Measurements from ENCODE around the gene NEMP1. TPM values are rescaled to one million over a fixed set of nuclear protein-coding genes. Genes with fewer than 3 reads are reported as not detected.

Gene NEMP1
- total and polyA plus RNA-seq, 4 donors, result 3.7 to 14.3 (median 7.7) TPM

DNA sequence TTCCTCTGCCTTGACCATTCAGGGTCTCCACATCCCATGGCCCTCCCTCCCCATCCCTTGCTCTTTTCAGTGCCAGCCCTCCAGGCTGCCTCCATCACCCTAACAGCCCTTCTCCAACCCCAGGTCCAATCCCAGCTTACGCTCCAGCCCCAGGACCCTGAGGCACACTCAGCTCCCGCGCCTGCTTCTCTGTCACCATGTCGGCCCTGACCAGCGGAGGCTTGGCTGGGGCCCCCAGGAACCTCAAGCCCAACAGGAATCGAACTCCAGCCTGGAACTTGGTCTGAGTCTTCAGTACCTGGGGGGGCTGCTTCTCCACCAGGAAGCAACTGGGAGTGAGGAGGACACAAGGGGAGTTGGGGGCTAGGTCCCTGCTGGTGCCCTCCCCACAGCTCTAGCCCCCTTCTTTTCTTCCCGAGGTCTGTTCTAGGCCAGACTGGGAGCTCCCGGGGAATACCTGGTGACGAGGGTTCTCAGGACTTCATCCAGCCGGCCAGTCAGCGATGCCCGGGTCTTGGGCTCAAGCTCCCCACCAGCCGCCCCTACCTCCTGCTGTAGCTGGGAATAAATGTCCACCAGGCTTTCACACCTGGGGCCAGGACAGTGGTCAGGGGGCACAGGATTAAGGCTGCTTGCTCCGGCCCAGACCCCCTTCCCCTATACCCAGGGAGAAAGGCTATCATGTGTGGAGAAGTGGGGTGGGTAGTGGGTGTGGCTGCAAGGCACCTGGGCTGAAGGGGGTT, 26.6 kb upstream of the NEMP1 start:
- H3K4me3 ChIP-seq, result no peak overlapping the region
- WGBS, 2 donors, result 96 to 98% methylated on average over 14 of the region's 14 CpGs

GRCh38 chr12:57104292-57104910, 25.8 kb upstream of the NEMP1 start:
- WGBS, 2 donors, result 97 to 98% methylated on average over 12 of the region's 12 CpGs
- no peak for DNase-seq

More for the DNA sequence above, 26.6 kb upstream of the NEMP1 start:
- ATAC-seq (ENCODE audit: insufficient read depth, low FRiP score) (no peak), DNase-seq (no peak)
- Histone ChIP-seq H3K4me1 (ENCODE audit: control insufficient read depth in 5 of 5, insufficient read depth in 5 of 5, low read length in 5 of 5) (peaks cover 0 to 9% (median 8%) of the 10 kb centered on the region in 5 donors), H3K36me3 (ENCODE audit: control insufficient read depth in 4 of 4, insufficient read depth in 4 of 4, low read length in 4 of 4) (peaks cover 0 to 57% (median 29%) of the 10 kb centered on the region in 4 donors), H3K9ac (ENCODE audit: insufficient read depth in 1 of 2, low read length in 2 of 2) (no peak overlapping the region), H3K27me3 (ENCODE audit: control insufficient read depth in 3 of 3, insufficient read depth in 3 of 3, low read length in 2 of 3) (no peaks in the 10 kb centered on the region), H3K27ac (ENCODE audit: low read depth in 1 of 2, low read length in 1 of 2) (no peak overlapping the region), H3K9me3 (ENCODE audit: control insufficient read depth in 4 of 4, insufficient read depth in 3 of 4, low read length in 3 of 4) (no peaks in the 10 kb centered on the region)
- no peak for TF ChIP-seq CTCF (IDR thresholded peaks at IDR 0.05; ENCODE audit: control extremely low read depth, extremely low read depth)

GRCh38 chr12:57103856-57104255, 25.3 kb upstream of the NEMP1 start:
- no peak overlapping the region for H3K9ac ChIP-seq (ENCODE audit: insufficient read depth in 1 of 2, low read length in 2 of 2)
- no peaks in the 10 kb centered on the region for H3K27me3 ChIP-seq (ENCODE audit: control insufficient read depth in 3 of 3, insufficient read depth in 3 of 3, low read length in 2 of 3)
- H3K27ac ChIP-seq (ENCODE audit: low read depth in 1 of 2, low read length in 1 of 2), result no peak overlapping the region
- no peak overlapping the region for H3K4me3 ChIP-seq
- no peaks in the 10 kb centered on the region for H3K9me3 ChIP-seq (ENCODE audit: control insufficient read depth in 4 of 4, insufficient read depth in 3 of 4, low read length in 3 of 4)
- H3K4me1 ChIP-seq (ENCODE audit: control insufficient read depth in 5 of 5, insufficient read depth in 5 of 5, low read length in 5 of 5), result peaks cover 0 to 8% (median 0%) of the 10 kb centered on the region in 5 donors
- ATAC-seq (ENCODE audit: insufficient read depth, low FRiP score) (no peak), DNase-seq (no peak)
- H3K36me3 ChIP-seq (ENCODE audit: control insufficient read depth in 4 of 4, insufficient read depth in 4 of 4, low read length in 4 of 4), result peaks cover 0 to 65% (median 40%) of the 10 kb centered on the region in 4 donors
- TF ChIP-seq CTCF (IDR thresholded peaks at IDR 0.05; ENCODE audit: control extremely low read depth, extremely low read depth), result no peak
- 90 to 96% methylated on average over 7 of the region's 7 CpGs for WGBS, 2 donors

More at GRCh38 chr12:57104292-57104910, 25.8 kb upstream of the NEMP1 start:
- Histone ChIP-seq H3K27me3 (ENCODE audit: control insufficient read depth in 3 of 3, insufficient read depth in 3 of 3, low read length in 2 of 3) (no peaks in the 10 kb centered on the region), H3K9me3 (ENCODE audit: control insufficient read depth in 4 of 4, insufficient read depth in 3 of 4, low read length in 3 of 4) (no peaks in the 10 kb centered on the region), H3K4me3 (no peak overlapping the region), H3K9ac (ENCODE audit: insufficient read depth in 1 of 2, low read length in 2 of 2) (no peak overlapping the region), H3K4me1 (ENCODE audit: control insufficient read depth in 5 of 5, insufficient read depth in 5 of 5, low read length in 5 of 5) (peaks cover 0 to 8% (median 3%) of the 10 kb centered on the region in 5 donors), H3K27ac (ENCODE audit: low read depth in 1 of 2, low read length in 1 of 2) (peak overlapping the region in 1 of 2 donors; percentile 4), H3K36me3 (ENCODE audit: control insufficient read depth in 4 of 4, insufficient read depth in 4 of 4, low read length in 4 of 4) (peaks cover 0 to 63% (median 35%) of the 10 kb centered on the region in 4 donors)
- no peak for ATAC-seq (ENCODE audit: insufficient read depth, low FRiP score)
- no peak for TF ChIP-seq CTCF (IDR thresholded peaks at IDR 0.05; ENCODE audit: control extremely low read depth, extremely low read depth)

Measured in lung (tissue), 12 donors.